ENCODE measurements around the gene RTL9. TPM values are rescaled to one million over a fixed set of nuclear protein-coding genes. Genes with fewer than 3 reads are reported as not detected.

RTL9 gene
- total RNA-seq, 2 donors from 2014 or later: not detected

- H3K36me3 Mint-ChIP-seq (ENCODE audit: low read depth): no peaks in the 10 kb centered on the region
- H3K4me3 Mint-ChIP-seq: no peak overlapping the region
- no peak for ATAC-seq (replicated peaks)
- H3K27me3 Mint-ChIP-seq: no peaks in the 10 kb centered on the region
- H3K9me3 Mint-ChIP-seq: no peaks in the 10 kb centered on the region
- no peaks in the 10 kb centered on the region for H3K4me1 Mint-ChIP-seq
- H3K27ac Mint-ChIP-seq: no peak overlapping the region
Observed at GRCh38 chrX:110406822-110407221, 48.2 kb downstream of the RTL9 start.

- ATAC-seq (replicated peaks): peak; percentile 59
- Mint-ChIP-seq H3K4me3 (no peak overlapping the region), H3K36me3 (ENCODE audit: low read depth) (no peaks in the 10 kb centered on the region), H3K27ac (no peak overlapping the region), H3K9me3 (no peaks in the 10 kb centered on the region), H3K4me1 (no peaks in the 10 kb centered on the region), H3K27me3 (no peaks in the 10 kb centered on the region)
Observed at GRCh38 chrX:110407910-110408545, 49.4 kb downstream of the RTL9 start.

Other genes with a start within 250 kb of the RTL9 start
- 10 to 100 TPM in 1 of 2 donors, 1 to 10 TPM in 1; 7.9 to 10.3 TPM for gene AMMECR1, start 40.8 kb upstream of the RTL9 start, total RNA-seq

Measured in activated T-helper 17 cell treated with anti-CD3 and anti-CD28 coated beads, Interleukin-2, amount 50 U/mL, for 72 hours (primary cell).